ENCODE results near the gene FOXO4. TPM values are rescaled to one million over a fixed set of nuclear protein-coding genes. Genes with fewer than 3 reads are reported as not detected.
"Not testable (repeated sequence)": the region's sequence is repeated elsewhere in the genome, so short reads cannot be mapped to it uniquely, and the experiment has no call there.

FOXO4 gene, protein sequence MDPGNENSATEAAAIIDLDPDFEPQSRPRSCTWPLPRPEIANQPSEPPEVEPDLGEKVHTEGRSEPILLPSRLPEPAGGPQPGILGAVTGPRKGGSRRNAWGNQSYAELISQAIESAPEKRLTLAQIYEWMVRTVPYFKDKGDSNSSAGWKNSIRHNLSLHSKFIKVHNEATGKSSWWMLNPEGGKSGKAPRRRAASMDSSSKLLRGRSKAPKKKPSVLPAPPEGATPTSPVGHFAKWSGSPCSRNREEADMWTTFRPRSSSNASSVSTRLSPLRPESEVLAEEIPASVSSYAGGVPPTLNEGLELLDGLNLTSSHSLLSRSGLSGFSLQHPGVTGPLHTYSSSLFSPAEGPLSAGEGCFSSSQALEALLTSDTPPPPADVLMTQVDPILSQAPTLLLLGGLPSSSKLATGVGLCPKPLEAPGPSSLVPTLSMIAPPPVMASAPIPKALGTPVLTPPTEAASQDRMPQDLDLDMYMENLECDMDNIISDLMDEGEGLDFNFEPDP
- 8.5 TPM for polyA plus RNA-seq (2013, experiment 1 of 2)
- 7.9 TPM for polyA plus RNA-seq (2013, experiment 2 of 2)

DNA sequence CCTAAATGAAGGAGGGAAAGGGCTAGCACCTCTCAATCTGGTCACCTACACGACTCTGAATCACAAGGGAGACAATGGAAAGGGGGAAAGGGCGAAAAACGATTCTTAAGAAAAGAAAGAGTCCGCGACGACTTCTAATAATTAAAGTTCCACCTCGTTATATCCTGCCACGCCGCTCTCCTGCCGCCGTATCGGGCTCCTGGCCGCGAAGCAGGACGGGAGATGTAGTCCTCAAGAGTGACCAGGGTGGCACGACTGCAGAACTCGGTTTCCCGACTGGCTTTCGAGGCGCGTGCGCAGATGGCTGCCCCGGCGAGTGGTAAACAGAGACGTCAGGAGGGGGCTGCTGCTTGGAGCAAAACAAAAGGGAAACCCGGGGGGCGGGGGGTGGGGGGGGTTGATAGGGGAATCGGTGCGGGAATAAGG lies at the start of gene FOXO4:
Gene FOXO4, plus strand, starts transcription at position 297 of the 426 bp plus-strand sequence. CDS start 678 bp downstream, outside the sequence.
- H2BK5ac ChIP-seq (ENCODE audit: low read length), result no peak within 1 kb of the TSS
- H3K79me1 ChIP-seq (ENCODE audit: low read depth, low read length), result no peaks in the 10 kb centered on the region
- H3K27me3 ChIP-seq (ENCODE audit: control insufficient read depth in 3 of 3, insufficient read depth in 3 of 3, low read depth in 1 of 3, low read length in 3 of 3), result peaks cover 0 to 23% (median 10%) of the 10 kb centered on the region in 3 experiments
- no peak within 1 kb of the TSS for H4K8ac ChIP-seq (ENCODE audit: low read depth, low read length)
- peak within 1 kb of the TSS; percentile 77 for H2AFZ ChIP-seq (ENCODE audit: low read length)
- no peak within 1 kb of the TSS for H3K23ac ChIP-seq (ENCODE audit: low read depth, low read length, poor library complexity)
- H3K18ac ChIP-seq (ENCODE audit: low read length), result peak within 1 kb of the TSS; percentile 80
- DNase-seq (ENCODE audit: low spot score), result peak; percentile 76
- H3K9ac ChIP-seq (ENCODE audit: low read depth, low read length, poor library complexity), result peak within 1 kb of the TSS; percentile 72
- no peaks in the 10 kb centered on the region for H3K36me3 ChIP-seq (replicated peaks in 1 of 2; ENCODE audit: control insufficient read depth in 2 of 2, insufficient read depth in 2 of 2, low read length in 2 of 2)
- no peak within 1 kb of the TSS for H2BK12ac ChIP-seq (ENCODE audit: low read length)
- H2BK120ac ChIP-seq (ENCODE audit: low read depth, low read length), result no peak within 1 kb of the TSS
- H3K4me2 ChIP-seq (ENCODE audit: insufficient read depth, low read length, poor library complexity, severe bottlenecking), result peak within 1 kb of the TSS; percentile 62
- H3K4ac ChIP-seq (ENCODE audit: low read length), result no peak within 1 kb of the TSS
- H4K91ac ChIP-seq (ENCODE audit: low read depth, low read length, poor library complexity), result no peak within 1 kb of the TSS
- peak within 1 kb of the TSS; percentile 48 to 85 for H3K4me3 ChIP-seq (ENCODE audit: low read length in 2 of 2)
- no peak within 1 kb of the TSS for H2BK15ac ChIP-seq (ENCODE audit: low read length)
- no peak within 1 kb of the TSS for H3K27ac ChIP-seq (replicated peaks; ENCODE audit: low read length)
- no peak within 1 kb of the TSS for H3K14ac ChIP-seq (ENCODE audit: low read length)
- H3K4me1 ChIP-seq (ENCODE audit: control insufficient read depth in 2 of 2, insufficient read depth in 1 of 2, low read depth in 1 of 2, low read length in 2 of 2), result peaks cover 2 to 5% of the 10 kb centered on the region in 2 donors
- H3K9me3 ChIP-seq (replicated peaks in 1 of 2; ENCODE audit: control insufficient read depth in 2 of 2, insufficient read depth in 1 of 2, low read depth in 1 of 2, low read length in 2 of 2), result no peaks in the 10 kb centered on the region
- H2AK5ac ChIP-seq (ENCODE audit: low read depth, low read length), result no peak within 1 kb of the TSS
- WGBS, 2 donors (ENCODE audit: extremely low coverage in 2 of 2, insufficient read length in 2 of 2, insufficient replicate concordance in 1 of 2), result no CpG with 5 or more reads among the region's 29 CpGs

- H3K4me2 ChIP-seq (ENCODE audit: insufficient read depth, low read length, poor library complexity, severe bottlenecking); H4K8ac ChIP-seq (ENCODE audit: low read depth, low read length); H3K4me3 ChIP-seq (ENCODE audit: low read length in 2 of 2); H2BK15ac ChIP-seq (ENCODE audit: low read length); H3K23ac ChIP-seq (ENCODE audit: low read depth, low read length, poor library complexity); H3K14ac ChIP-seq (ENCODE audit: low read length); H4K91ac ChIP-seq (ENCODE audit: low read depth, low read length, poor library complexity); H3K36me3 ChIP-seq (replicated peaks in 1 of 2; ENCODE audit: control insufficient read depth in 2 of 2, insufficient read depth in 2 of 2, low read length in 2 of 2); H2AFZ ChIP-seq (ENCODE audit: low read length); H2BK120ac ChIP-seq (ENCODE audit: low read depth, low read length); H3K27me3 ChIP-seq (ENCODE audit: control insufficient read depth in 3 of 3, insufficient read depth in 3 of 3, low read depth in 1 of 3, low read length in 3 of 3); H3K9me3 ChIP-seq (replicated peaks in 1 of 2; ENCODE audit: control insufficient read depth in 2 of 2, insufficient read depth in 1 of 2, low read depth in 1 of 2, low read length in 2 of 2); DNase-seq (ENCODE audit: low spot score); H2AK5ac ChIP-seq (ENCODE audit: low read depth, low read length); H3K4me1 ChIP-seq (ENCODE audit: control insufficient read depth in 2 of 2, insufficient read depth in 1 of 2, low read depth in 1 of 2, low read length in 2 of 2); H3K79me1 ChIP-seq (ENCODE audit: low read depth, low read length); H3K27ac ChIP-seq (replicated peaks; ENCODE audit: low read length); H2BK12ac ChIP-seq (ENCODE audit: low read length); H3K9ac ChIP-seq (ENCODE audit: low read depth, low read length, poor library complexity); H3K4ac ChIP-seq (ENCODE audit: low read length); H3K18ac ChIP-seq (ENCODE audit: low read length); H2BK5ac ChIP-seq (ENCODE audit: low read length): not testable (repeated sequence)
- no CpG with 5 or more reads among the region's 8 CpGs for WGBS, 2 donors (ENCODE audit: extremely low coverage in 2 of 2, insufficient read length in 2 of 2, insufficient replicate concordance in 1 of 2)
Observed at GRCh38 chrX:71047891-71048290, 47.8 kb upstream of the FOXO4 start.

DNA sequence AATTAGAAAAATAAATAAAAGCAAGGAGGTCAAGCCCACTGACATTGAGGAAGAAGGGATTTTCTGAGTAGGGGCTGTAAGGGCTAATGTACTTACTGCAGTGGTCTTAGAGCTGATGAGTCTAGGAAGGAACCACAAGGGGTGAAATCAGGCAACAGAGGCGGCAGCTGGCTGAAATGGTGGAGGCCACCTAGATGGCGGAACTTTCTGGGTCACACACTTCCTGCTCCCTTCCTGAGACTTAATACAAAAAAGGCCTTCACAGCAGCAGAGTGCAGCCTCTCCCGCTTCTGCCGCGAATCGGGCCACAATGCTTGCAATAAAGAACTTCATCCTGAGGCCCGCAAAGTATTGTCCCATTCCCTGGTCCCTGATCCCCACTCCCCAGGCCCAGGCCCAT lies 42.9 kb upstream of the FOXO4 start:
- Histone ChIP-seq H3K14ac (ENCODE audit: low read length) (no peak overlapping the region), H2BK12ac (ENCODE audit: low read length) (no peak overlapping the region), H3K36me3 (replicated peaks in 1 of 2; ENCODE audit: control insufficient read depth in 2 of 2, insufficient read depth in 2 of 2, low read length in 2 of 2) (peaks cover 0 to under 1% of the 10 kb centered on the region in 2 donors), H2BK15ac (ENCODE audit: low read length) (no peak overlapping the region), H3K23ac (ENCODE audit: low read depth, low read length, poor library complexity) (no peak overlapping the region), H3K9ac (ENCODE audit: low read depth, low read length, poor library complexity) (no peak overlapping the region), H3K4me1 (ENCODE audit: control insufficient read depth in 2 of 2, insufficient read depth in 1 of 2, low read depth in 1 of 2, low read length in 2 of 2) (peaks cover 0 to 2% of the 10 kb centered on the region in 2 donors), H3K27me3 (ENCODE audit: control insufficient read depth in 3 of 3, insufficient read depth in 3 of 3, low read depth in 1 of 3, low read length in 3 of 3) (no peaks in the 10 kb centered on the region), H2BK120ac (ENCODE audit: low read depth, low read length) (no peak overlapping the region), H2AK5ac (ENCODE audit: low read depth, low read length) (no peak overlapping the region), H3K27ac (replicated peaks; ENCODE audit: low read length) (no peak overlapping the region), H3K9me3 (replicated peaks in 1 of 2; ENCODE audit: control insufficient read depth in 2 of 2, insufficient read depth in 1 of 2, low read depth in 1 of 2, low read length in 2 of 2) (no peaks in the 10 kb centered on the region), H3K4me2 (ENCODE audit: insufficient read depth, low read length, poor library complexity, severe bottlenecking) (peak overlapping the region; percentile 42), H3K79me1 (ENCODE audit: low read depth, low read length) (no peaks in the 10 kb centered on the region), H3K4me3 (ENCODE audit: low read length in 2 of 2) (peak overlapping the region in 1 of 2 donors; percentile 74), H2BK5ac (ENCODE audit: low read length) (no peak overlapping the region), H3K4ac (ENCODE audit: low read length) (no peak overlapping the region), H2AFZ (ENCODE audit: low read length) (no peak overlapping the region), H4K8ac (ENCODE audit: low read depth, low read length) (no peak overlapping the region), H3K18ac (ENCODE audit: low read length) (no peak overlapping the region), H4K91ac (ENCODE audit: low read depth, low read length, poor library complexity) (no peak overlapping the region)
- DNase-seq (ENCODE audit: low spot score), result no peak
- WGBS, 2 donors (ENCODE audit: extremely low coverage in 2 of 2, insufficient read length in 2 of 2, insufficient replicate concordance in 1 of 2), result no CpG with 5 or more reads among the region's 7 CpGs

DNA sequence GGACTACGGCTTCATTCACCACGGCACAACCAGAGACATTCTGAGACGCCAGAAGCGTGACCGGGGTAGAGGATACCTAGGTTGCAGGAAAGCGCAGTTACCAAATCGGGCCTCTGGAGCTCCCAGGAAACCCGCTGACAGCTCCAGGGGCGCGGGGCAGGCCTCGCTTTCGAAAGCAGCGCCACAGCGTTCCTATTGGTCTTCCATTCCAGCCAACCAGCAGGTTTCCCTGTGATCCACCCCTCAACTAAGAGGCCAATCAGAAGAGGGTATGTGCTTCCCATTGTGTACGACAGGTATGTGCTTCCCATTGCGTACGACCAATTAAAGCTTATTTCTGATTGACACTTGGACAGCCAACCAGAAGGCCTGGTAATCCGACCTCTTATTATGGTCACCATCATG lies 42.4 kb upstream of the FOXO4 start:
- no peak overlapping the region for H4K8ac ChIP-seq (ENCODE audit: low read depth, low read length)
- peak overlapping the region in 1 of 2 donors; percentile 74 for H3K4me3 ChIP-seq (ENCODE audit: low read length in 2 of 2)
- no peak overlapping the region for H3K9ac ChIP-seq (ENCODE audit: low read depth, low read length, poor library complexity)
- no peak overlapping the region for H2BK15ac ChIP-seq (ENCODE audit: low read length)
- no peak overlapping the region for H2BK12ac ChIP-seq (ENCODE audit: low read length)
- no peak overlapping the region for H2AFZ ChIP-seq (ENCODE audit: low read length)
- H3K36me3 ChIP-seq (replicated peaks in 1 of 2; ENCODE audit: control insufficient read depth in 2 of 2, insufficient read depth in 2 of 2, low read length in 2 of 2), result peaks cover 0 to 5% of the 10 kb centered on the region in 2 donors
- H3K4me2 ChIP-seq (ENCODE audit: insufficient read depth, low read length, poor library complexity, severe bottlenecking), result peak overlapping the region; percentile 42
- no peak overlapping the region for H3K14ac ChIP-seq (ENCODE audit: low read length)
- H3K27me3 ChIP-seq (ENCODE audit: control insufficient read depth in 3 of 3, insufficient read depth in 3 of 3, low read depth in 1 of 3, low read length in 3 of 3), result no peaks in the 10 kb centered on the region
- no peak overlapping the region for H3K23ac ChIP-seq (ENCODE audit: low read depth, low read length, poor library complexity)
- no CpG with 5 or more reads among the region's 18 CpGs for WGBS, 2 donors (ENCODE audit: extremely low coverage in 2 of 2, insufficient read length in 2 of 2, insufficient replicate concordance in 1 of 2)
- no peak overlapping the region for H3K4ac ChIP-seq (ENCODE audit: low read length)
- H3K9me3 ChIP-seq (replicated peaks in 1 of 2; ENCODE audit: control insufficient read depth in 2 of 2, insufficient read depth in 1 of 2, low read depth in 1 of 2, low read length in 2 of 2), result no peaks in the 10 kb centered on the region
- no peak overlapping the region for H2AK5ac ChIP-seq (ENCODE audit: low read depth, low read length)
- peaks cover 0 to 2% of the 10 kb centered on the region in 2 donors for H3K4me1 ChIP-seq (ENCODE audit: control insufficient read depth in 2 of 2, insufficient read depth in 1 of 2, low read depth in 1 of 2, low read length in 2 of 2)
- no peak overlapping the region for H2BK5ac ChIP-seq (ENCODE audit: low read length)
- H2BK120ac ChIP-seq (ENCODE audit: low read depth, low read length), result no peak overlapping the region
- no peak overlapping the region for H3K27ac ChIP-seq (replicated peaks; ENCODE audit: low read length)
- H3K18ac ChIP-seq (ENCODE audit: low read length), result no peak overlapping the region
- no peak overlapping the region for H4K91ac ChIP-seq (ENCODE audit: low read depth, low read length, poor library complexity)
- no peaks in the 10 kb centered on the region for H3K79me1 ChIP-seq (ENCODE audit: low read depth, low read length)
- peak; percentile 62 for DNase-seq (ENCODE audit: low spot score)
